Measurements from ENCODE around the gene TANK. TPM values are rescaled to one million over a fixed set of nuclear protein-coding genes. Genes with fewer than 3 reads are reported as not detected.

Gene TANK
- total and polyA plus RNA-seq, 2 experiments from 2014 or later: 27.7 to 35.4 TPM

GRCh38 chr2:161165811-161166210 lies 5.6 kb downstream of the TANK start (continued):
- no peak for TF ChIP-seq ZNF462 (CRISPR knock-in tag; IDR thresholded peaks at IDR 0.05)
- no peak for TF ChIP-seq POLR2AphosphoS5 (IDR thresholded peaks at IDR 0.05; ENCODE audit: low read depth)
- no peak for TF ChIP-seq REST (IDR thresholded peaks at IDR 0.05; ENCODE audit: unreplicated experiment)
- TF ChIP-seq EZH2phosphoT487 (IDR thresholded peaks at IDR 0.05; ENCODE audit: unreplicated experiment): no peak
- TF ChIP-seq CREB1 (CRISPR knock-in tag; IDR thresholded peaks at IDR 0.05; ENCODE audit: low read depth): no peak
- no peak for TF ChIP-seq JUNB (IDR thresholded peaks at IDR 0.05; ENCODE audit: unreplicated experiment)
- TF ChIP-seq EZH2 (IDR thresholded peaks at IDR 0.05; ENCODE audit: low read depth, unreplicated experiment): no peak
- no peak for TF ChIP-seq ZNF331 (CRISPR knock-in tag; IDR thresholded peaks at IDR 0.05; ENCODE audit: low read depth)
- TF ChIP-seq CTCF (conservative IDR thresholded peaks at IDR 0.05; ENCODE audit: low read depth in 2 of 2): no peak
- no peak for TF ChIP-seq ETS1 (IDR thresholded peaks at IDR 0.05)
- no peak for TF ChIP-seq ZNF114 (CRISPR knock-in tag; IDR thresholded peaks at IDR 0.05)
- TF ChIP-seq NANOG (IDR thresholded peaks at IDR 0.05; ENCODE audit: borderline replicate concordance): no peak
